Testis (tissue), 2 donors: ENCODE measurements around the gene MS4A4E.

ENCODE experiments used
- POLR2A ChIP-seq: fragments of 450-650 bp; IDR thresholded peaks from one replicate; pipeline ENCODE4 v1.6.1; 2017; ENCODE audit warnings: antibody characterized with exemption, mild to moderate bottlenecking, moderate library complexity
- TF ChIP-seq, protein P1 (sequence below), 3 experiments: fragments of 450-650 bp in 2 of 3; fragments of 200-600 bp in 1 of 3; sonication (generic) in 1 of 3; IDR thresholded peaks; one replicate each; pipeline ENCODE4 v1.5.1; 2016 to 2019; ENCODE audit warnings: antibody characterized with exemption in 3 of 3, mild to moderate bottlenecking in 2 of 3, moderate library complexity in 1 of 3

DNA sequence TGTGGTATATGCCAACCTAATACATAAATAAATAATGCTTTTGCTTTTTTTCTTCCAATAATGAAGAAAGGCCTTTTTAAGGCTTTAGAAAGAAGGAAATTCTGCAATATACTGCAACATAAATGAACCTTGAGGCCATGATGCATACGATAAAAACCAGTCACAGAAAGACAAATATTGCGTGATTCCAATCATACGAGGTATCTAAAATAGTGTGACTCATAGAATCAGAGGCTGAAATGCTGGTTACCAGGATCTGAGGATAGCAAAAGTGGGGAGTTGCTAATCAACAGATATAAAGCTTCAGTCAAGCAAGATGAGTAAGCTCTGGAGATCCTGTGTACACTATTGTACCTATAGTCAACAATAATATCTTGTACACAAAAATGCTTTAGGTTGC, 84.3 kb downstream of the MS4A4E start:
- TF ChIP-seq, protein P1, sequence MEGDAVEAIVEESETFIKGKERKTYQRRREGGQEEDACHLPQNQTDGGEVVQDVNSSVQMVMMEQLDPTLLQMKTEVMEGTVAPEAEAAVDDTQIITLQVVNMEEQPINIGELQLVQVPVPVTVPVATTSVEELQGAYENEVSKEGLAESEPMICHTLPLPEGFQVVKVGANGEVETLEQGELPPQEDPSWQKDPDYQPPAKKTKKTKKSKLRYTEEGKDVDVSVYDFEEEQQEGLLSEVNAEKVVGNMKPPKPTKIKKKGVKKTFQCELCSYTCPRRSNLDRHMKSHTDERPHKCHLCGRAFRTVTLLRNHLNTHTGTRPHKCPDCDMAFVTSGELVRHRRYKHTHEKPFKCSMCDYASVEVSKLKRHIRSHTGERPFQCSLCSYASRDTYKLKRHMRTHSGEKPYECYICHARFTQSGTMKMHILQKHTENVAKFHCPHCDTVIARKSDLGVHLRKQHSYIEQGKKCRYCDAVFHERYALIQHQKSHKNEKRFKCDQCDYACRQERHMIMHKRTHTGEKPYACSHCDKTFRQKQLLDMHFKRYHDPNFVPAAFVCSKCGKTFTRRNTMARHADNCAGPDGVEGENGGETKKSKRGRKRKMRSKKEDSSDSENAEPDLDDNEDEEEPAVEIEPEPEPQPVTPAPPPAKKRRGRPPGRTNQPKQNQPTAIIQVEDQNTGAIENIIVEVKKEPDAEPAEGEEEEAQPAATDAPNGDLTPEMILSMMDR (IDR thresholded peaks at IDR 0.05), result no peak
- TF ChIP-seq POLR2A, result no peak
